ENCODE measurements around the gene AIF1L.

AIF1L gene

DNA sequence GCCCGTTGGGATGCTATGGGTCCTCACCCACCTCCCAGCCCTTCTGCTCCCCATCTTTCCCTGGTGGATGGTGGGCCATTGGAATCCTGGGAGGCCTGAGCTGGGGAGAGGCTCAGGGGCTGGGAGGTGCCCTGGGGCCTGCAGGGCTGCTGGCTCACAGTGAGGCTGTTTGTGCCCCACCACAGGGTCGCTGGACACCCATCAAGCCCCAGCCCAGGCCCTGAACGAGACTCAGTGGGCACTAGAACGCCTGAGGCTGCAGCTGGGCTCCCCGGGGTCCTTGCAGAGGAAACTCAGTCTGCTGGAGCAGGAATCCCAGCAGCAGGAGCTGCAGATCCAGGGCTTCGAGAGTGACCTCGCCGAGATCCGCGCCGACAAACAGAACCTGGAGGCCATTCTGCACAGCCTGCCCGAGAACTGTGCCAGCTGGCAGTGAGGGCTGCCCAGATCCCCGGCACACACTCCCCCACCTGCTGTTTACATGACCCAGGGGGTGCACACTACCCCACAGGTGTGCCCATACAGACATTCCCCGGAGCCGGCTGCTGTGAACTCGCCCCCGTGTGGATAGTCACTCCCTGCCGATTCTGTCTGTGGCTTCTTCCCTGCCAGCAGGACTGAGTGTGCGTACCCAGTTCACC lies 4.9 kb upstream of the AIF1L start:
- TF ChIP-seq, protein P1, sequence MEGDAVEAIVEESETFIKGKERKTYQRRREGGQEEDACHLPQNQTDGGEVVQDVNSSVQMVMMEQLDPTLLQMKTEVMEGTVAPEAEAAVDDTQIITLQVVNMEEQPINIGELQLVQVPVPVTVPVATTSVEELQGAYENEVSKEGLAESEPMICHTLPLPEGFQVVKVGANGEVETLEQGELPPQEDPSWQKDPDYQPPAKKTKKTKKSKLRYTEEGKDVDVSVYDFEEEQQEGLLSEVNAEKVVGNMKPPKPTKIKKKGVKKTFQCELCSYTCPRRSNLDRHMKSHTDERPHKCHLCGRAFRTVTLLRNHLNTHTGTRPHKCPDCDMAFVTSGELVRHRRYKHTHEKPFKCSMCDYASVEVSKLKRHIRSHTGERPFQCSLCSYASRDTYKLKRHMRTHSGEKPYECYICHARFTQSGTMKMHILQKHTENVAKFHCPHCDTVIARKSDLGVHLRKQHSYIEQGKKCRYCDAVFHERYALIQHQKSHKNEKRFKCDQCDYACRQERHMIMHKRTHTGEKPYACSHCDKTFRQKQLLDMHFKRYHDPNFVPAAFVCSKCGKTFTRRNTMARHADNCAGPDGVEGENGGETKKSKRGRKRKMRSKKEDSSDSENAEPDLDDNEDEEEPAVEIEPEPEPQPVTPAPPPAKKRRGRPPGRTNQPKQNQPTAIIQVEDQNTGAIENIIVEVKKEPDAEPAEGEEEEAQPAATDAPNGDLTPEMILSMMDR (IDR thresholded peaks at IDR 0.05; ENCODE audit: low read depth, low read length) = no peak
- Histone ChIP-seq H3K9me3 (no peaks in the 10 kb centered on the region), H3K4me3 (ENCODE audit: low read depth, low read length) (no peak overlapping the region), H3K4me1 (no peaks in the 10 kb centered on the region), H3K27me3 (peaks cover 20% of the 10 kb centered on the region), H3K36me3 (no peaks in the 10 kb centered on the region)
- no peak for DNase-seq

DNA sequence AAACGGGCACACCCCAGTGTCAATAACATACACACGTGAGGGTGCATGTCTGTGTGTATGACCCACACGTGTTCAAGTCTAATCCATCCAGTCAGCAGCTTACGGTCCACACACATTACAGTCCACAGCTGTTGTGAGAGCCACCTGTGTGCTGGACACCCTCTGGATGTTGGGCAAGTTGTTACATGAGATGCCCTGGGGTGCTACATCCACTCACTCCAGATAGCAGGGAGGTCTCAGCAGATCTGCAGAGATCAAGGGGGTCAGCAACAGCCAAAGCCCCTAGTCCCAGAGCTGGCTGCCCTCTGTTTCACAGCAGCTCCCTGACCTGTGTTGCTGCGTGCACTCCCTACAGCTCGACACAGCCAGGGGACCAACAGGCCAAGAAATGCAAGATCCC lies 4.3 kb upstream of the AIF1L start:
- H3K9me3 ChIP-seq = no peaks in the 10 kb centered on the region
- TF ChIP-seq, protein P1 (IDR thresholded peaks at IDR 0.05; ENCODE audit: low read depth, low read length) = no peak
- H3K36me3 ChIP-seq = no peaks in the 10 kb centered on the region
- H3K27me3 ChIP-seq = peaks cover 26% of the 10 kb centered on the region
- DNase-seq = no peak
- H3K4me3 ChIP-seq (ENCODE audit: low read depth, low read length) = no peak overlapping the region
- H3K4me1 ChIP-seq = no peaks in the 10 kb centered on the region

DNA sequence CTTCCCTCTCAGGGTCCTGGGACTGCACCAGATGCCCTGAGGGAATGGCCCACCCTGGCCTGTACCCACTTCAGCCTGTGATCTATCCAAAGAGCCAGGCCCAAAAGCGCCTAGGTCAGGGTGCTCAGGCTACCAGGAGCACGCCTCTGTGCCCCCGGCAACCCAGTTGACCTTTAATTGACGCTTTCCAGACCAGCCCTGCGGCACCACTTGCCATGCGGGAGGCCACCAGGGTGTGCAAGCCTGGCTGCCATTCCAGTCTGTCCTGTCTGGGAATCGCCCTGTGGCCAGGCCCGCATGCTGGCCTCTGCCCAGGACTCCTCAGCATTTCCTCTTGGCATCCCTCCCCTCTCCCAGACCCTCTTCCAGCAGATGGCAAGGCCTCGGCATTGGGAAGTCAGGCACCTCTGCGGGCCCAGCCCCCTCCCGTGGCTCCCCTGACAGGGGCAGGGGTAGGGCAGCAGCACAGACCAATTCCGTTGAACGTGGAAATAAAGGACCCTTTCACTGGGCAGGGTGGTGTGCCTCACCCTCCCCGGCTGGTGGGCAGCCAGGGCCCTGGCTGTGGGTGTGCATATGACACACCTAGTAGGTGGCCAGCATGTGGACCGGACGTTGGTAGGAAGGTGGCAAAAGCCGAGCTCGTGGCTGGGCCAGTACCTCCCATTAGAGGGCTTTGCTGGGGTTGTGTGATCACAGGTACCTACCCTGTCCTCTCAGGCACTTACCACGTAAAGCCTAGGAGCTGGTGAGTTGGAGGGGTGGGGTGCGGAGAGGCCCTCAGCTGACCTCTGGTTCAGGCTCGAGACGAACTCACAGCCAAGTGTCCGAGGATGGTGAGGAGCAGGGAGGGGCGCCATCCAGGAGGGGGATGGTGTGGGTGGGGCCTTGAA lies 3.5 kb upstream of the AIF1L start:
- Histone ChIP-seq H3K4me1 (no peaks in the 10 kb centered on the region), H3K9me3 (no peaks in the 10 kb centered on the region), H3K27me3 (peaks cover 33% of the 10 kb centered on the region), H3K4me3 (ENCODE audit: low read depth, low read length) (no peak overlapping the region), H3K36me3 (no peaks in the 10 kb centered on the region)
- TF ChIP-seq, protein P1 (IDR thresholded peaks at IDR 0.05; ENCODE audit: low read depth, low read length) = no peak
- no peak for DNase-seq

DNA sequence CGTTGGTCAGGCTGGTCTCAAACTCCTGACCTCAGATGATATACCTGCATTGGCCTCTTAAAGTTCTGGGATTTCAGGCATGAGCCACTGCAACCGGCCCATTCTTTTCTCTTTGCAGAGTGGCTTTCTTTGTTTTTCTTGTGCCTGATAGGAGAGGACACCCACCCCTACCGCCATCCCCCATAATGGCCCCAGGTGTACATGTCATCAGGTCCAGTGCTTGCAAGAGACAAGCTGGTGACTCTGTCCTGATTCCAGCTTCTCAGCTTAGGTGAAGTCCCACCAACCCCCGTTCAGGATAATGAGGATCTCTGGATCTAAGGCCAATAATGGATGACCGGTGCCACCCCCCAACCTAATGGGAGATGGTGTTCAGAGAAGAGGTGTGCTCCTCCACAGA lies 2.3 kb upstream of the AIF1L start:
- H3K27me3 ChIP-seq = peaks cover 36% of the 10 kb centered on the region
- H3K4me1 ChIP-seq = no peaks in the 10 kb centered on the region
- no peak overlapping the region for H3K4me3 ChIP-seq (ENCODE audit: low read depth, low read length)
- TF ChIP-seq, protein P1 (IDR thresholded peaks at IDR 0.05; ENCODE audit: low read depth, low read length) = no peak
- H3K9me3 ChIP-seq = no peaks in the 10 kb centered on the region
- no peak for DNase-seq
- no peaks in the 10 kb centered on the region for H3K36me3 ChIP-seq

DNA sequence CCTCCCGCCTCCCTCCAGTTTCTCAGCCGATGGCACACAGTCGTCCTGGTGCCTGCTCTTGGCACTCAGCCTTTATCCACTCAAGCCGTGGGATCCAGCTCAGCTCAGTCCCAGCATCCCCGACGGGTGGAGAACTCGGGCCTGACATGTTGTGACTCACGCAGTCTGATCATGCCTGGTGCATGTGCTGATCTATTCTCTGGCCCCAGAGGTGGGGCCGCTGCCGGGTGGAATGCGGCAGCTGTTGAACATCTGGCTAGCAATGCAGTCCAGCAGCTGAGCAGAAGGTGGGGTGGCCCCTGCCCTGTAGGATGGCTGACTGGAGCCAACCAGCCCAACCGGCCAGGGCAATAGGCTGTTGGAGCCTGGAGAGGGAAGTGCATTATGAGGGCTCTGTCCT lies 1.7 kb upstream of the AIF1L start:
- no peaks in the 10 kb centered on the region for H3K36me3 ChIP-seq
- no peak for DNase-seq
- H3K27me3 ChIP-seq = peaks cover 36% of the 10 kb centered on the region
- H3K4me3 ChIP-seq (ENCODE audit: low read depth, low read length) = no peak overlapping the region
- no peaks in the 10 kb centered on the region for H3K9me3 ChIP-seq
- H3K4me1 ChIP-seq = no peaks in the 10 kb centered on the region
- TF ChIP-seq, protein P1 (IDR thresholded peaks at IDR 0.05; ENCODE audit: low read depth, low read length) = no peak

Measured in BE2C (cell line).